HG03175 (cell line): ENCODE results near the gene TMPRSS9.
"Not testable (repeated sequence)": the region's sequence is repeated elsewhere in the genome, so short reads cannot be mapped to it uniquely, and the experiment has no call there.

ENCODE experiments used
- ATAC-seq: cut with Tn5 transposase; IDR thresholded peaks from one replicate; pipeline ENCODE4 v1.9.1; 2021; ENCODE audit warnings: mild to moderate bottlenecking, moderate library complexity; ENCODE audit not compliant: unreplicated experiment

The TMPRSS9 gene

GRCh38 chr19:2387367-2388288 lies 27.6 kb downstream of the TMPRSS9 start:
- ATAC-seq, result no peak

GRCh38 chr19:2389594-2389993 lies 29.5 kb downstream of the TMPRSS9 start:
- no peak for ATAC-seq

GRCh38 chr19:2391118-2391725 lies 31.2 kb downstream of the TMPRSS9 start:
- no peak for ATAC-seq

GRCh38 chr19:2392366-2392765 lies 32.3 kb downstream of the TMPRSS9 start:
- ATAC-seq, result no peak

- not testable (repeated sequence) for ATAC-seq
Observed at GRCh38 chr19:2392899-2393298, 32.8 kb downstream of the TMPRSS9 start.

- no peak for ATAC-seq
Observed at GRCh38 chr19:2394054-2394441, 34.0 kb downstream of the TMPRSS9 start.

GRCh38 chr19:2394442-2395292 lies 34.6 kb downstream of the TMPRSS9 start:
- ATAC-seq, result no peak

GRCh38 chr19:2395293-2395829 lies 35.3 kb downstream of the TMPRSS9 start:
- not testable (repeated sequence) for ATAC-seq

- ATAC-seq, result not testable (repeated sequence)
Observed at GRCh38 chr19:2397173-2397572, 37.1 kb downstream of the TMPRSS9 start.

GRCh38 chr19:2398735-2399305 lies 38.8 kb downstream of the TMPRSS9 start:
- ATAC-seq, result no peak

GRCh38 chr19:2399582-2399981 lies 39.5 kb downstream of the TMPRSS9 start:
- no peak for ATAC-seq

GRCh38 chr19:2408247-2408646 lies 48.2 kb downstream of the TMPRSS9 start:
- no peak for ATAC-seq

GRCh38 chr19:2409352-2409912 lies 49.4 kb downstream of the TMPRSS9 start:
- no peak for ATAC-seq

- ATAC-seq, result no peak
Observed at GRCh38 chr19:2410023-2410422, 50.0 kb downstream of the TMPRSS9 start.

GRCh38 chr19:2411709-2412108 lies 51.6 kb downstream of the TMPRSS9 start:
- no peak for ATAC-seq

- no peak for ATAC-seq
Observed at GRCh38 chr19:2412449-2412848, 52.4 kb downstream of the TMPRSS9 start.

- no peak for ATAC-seq
Observed at GRCh38 chr19:2413159-2413558, 53.1 kb downstream of the TMPRSS9 start.

GRCh38 chr19:2413629-2414028 lies 53.6 kb downstream of the TMPRSS9 start:
- no peak for ATAC-seq

GRCh38 chr19:2415281-2415972 lies 55.4 kb downstream of the TMPRSS9 start:
- ATAC-seq, result no peak

- ATAC-seq, result no peak
Observed at GRCh38 chr19:2415973-2416319, 55.9 kb downstream of the TMPRSS9 start.
